IMR-90 (cell line): ENCODE measurements around the gene SLC6A9.

Experiments used
- CEBPB ChIP-seq: IDR thresholded peaks from 2 replicates; pipeline ENCODE4 v1.6.1; 2012; ENCODE audit warnings: low read depth, low read length, improper control_type of control experiment
- POLR2A ChIP-seq: IDR thresholded peaks from 2 replicates; pipeline ENCODE4 v1.6.1; 2012; ENCODE audit warnings: mild to moderate bottlenecking, low read depth, low read length
- TF ChIP-seq, protein P1 (sequence below): conservative IDR thresholded peaks from 2 replicates; pipeline ENCODE4 v1.5.1; 2012; ENCODE audit warnings: mild to moderate bottlenecking, low read depth, low read length, improper control_type of control experiment

DNA sequence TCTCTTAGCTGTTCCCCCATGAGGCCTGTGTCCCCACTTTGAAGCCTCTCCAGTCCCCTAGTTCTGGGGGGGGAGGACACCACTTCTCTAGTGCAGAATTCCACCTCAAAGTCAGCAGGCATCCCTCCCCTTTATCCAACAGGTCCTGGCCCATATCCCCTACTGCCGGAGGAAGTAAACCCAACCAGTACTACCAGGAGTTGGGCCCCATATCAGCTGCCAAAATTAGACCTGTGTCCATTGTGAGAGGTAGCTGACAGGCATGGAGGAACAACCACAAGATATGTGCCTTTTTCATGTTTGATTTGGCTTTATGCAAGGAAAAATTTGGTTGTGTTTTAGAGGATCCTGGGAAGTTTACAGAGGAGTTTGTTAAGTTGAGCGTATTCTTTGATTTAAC is 22.1 kb upstream of the SLC6A9 start:
- no peak for TF ChIP-seq CEBPB
- no peak for TF ChIP-seq POLR2A
- TF ChIP-seq, protein P1, sequence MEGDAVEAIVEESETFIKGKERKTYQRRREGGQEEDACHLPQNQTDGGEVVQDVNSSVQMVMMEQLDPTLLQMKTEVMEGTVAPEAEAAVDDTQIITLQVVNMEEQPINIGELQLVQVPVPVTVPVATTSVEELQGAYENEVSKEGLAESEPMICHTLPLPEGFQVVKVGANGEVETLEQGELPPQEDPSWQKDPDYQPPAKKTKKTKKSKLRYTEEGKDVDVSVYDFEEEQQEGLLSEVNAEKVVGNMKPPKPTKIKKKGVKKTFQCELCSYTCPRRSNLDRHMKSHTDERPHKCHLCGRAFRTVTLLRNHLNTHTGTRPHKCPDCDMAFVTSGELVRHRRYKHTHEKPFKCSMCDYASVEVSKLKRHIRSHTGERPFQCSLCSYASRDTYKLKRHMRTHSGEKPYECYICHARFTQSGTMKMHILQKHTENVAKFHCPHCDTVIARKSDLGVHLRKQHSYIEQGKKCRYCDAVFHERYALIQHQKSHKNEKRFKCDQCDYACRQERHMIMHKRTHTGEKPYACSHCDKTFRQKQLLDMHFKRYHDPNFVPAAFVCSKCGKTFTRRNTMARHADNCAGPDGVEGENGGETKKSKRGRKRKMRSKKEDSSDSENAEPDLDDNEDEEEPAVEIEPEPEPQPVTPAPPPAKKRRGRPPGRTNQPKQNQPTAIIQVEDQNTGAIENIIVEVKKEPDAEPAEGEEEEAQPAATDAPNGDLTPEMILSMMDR, result no peak
